HG03469 (cell line): Measurements from ENCODE around the gene ENOX2.
"Not testable (repeated sequence)": the region's sequence is repeated elsewhere in the genome, so short reads cannot be mapped to it uniquely, and the experiment has no call there.

Experiments
- ATAC-seq: cut with Tn5 transposase; IDR thresholded peaks from one replicate; pipeline ENCODE4 v1.9.1; 2021; ENCODE audit warnings: mild to moderate bottlenecking, moderate library complexity, moderate number of reproducible peaks; ENCODE audit not compliant: unreplicated experiment

Gene ENOX2

DNA sequence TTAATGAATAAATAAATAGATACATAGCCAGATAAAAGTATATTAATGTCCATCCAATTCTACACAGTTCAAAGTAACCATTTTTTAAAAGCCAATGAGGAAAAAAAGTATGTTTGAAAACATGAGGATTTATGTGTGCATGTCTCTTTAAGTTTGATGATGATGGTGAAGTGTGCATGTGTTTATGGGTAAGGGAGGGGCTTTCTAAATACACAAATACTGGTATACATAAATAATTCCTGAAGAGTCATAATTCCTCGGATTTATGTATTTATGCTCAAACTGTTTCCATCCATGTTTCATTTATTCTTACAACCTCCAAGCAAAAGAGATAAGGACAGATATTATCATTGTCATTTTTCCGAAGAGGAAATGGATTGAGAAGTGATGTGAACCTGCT is 75.4 kb downstream of the ENOX2 start:
- ATAC-seq = no peak

DNA sequence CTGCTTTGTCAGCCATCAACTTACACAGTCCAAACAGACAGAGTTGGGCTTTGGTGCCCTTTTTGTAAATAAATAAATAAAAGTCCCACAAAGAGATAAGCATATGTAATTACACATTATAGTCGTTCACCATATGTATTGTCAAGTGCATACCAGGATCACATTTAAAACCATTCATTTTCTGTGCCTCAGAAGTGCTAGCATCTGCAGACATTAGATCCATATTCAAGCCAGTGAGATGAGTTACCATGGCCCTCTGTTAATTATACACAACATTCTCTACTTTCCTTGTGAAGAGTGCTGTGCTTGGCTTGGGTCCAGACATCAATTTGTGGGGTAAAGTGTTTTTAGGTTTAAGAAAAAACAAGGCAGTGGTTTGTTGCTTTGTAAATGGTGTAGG is 76.8 kb downstream of the ENOX2 start:
- ATAC-seq = no peak

DNA sequence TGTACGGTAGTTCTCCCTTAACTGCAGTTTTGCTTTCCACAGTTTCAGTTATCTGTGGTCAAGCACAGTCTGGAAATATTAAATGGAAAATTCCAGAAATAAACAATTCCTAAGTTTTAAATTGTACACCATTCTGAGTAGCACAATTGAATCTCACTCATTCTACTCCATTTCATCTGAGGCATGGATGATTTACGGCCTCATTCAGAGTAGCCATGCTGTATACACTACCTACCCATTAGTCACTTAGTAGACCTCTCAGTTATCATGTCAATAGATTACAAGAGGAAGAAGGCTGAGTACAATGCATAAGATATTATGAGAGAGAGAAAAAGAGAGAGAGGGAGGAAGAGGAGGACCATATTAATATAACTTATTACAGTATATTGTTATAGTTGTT is 77.5 kb downstream of the ENOX2 start:
- ATAC-seq = no peak

DNA sequence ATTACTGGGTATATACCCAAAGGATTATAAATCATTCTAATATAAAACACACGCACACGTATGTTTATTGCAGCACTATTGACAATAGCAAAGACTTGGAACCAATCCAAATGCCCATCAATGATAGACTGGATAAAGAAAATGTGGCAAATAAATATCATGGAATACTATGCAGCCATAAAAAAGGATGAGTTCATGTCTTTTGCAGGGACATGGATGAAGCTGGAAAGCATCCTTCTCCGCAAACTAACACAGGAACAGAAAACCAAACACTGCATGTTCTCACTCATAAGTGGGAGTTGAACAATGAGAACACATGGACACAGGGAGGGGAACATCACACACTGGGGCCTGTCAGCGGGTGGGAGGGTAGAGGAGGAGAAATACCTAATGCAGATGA is 83.6 kb downstream of the ENOX2 start:
- ATAC-seq = not testable (repeated sequence)

DNA sequence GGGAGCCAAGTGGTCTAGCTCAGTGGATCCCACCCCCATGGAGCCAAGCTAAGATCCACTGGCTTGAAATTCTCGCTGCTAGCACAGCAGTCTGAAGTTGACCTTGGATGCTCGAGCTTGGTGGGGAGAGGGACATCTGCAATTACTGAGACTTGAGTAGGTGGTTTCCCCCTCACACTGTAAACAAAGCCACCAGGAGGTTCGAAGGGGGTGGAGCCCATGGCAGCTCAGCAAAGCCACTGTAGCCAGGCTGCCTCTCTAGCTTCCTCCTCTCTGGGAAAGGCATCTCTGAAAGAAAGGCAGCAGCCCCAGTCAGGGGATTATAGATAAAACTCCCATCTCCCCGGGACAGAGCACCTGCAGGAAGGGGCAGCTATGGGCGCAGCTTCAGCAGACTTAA is 89.1 kb downstream of the ENOX2 start:
- not testable (repeated sequence) for ATAC-seq

DNA sequence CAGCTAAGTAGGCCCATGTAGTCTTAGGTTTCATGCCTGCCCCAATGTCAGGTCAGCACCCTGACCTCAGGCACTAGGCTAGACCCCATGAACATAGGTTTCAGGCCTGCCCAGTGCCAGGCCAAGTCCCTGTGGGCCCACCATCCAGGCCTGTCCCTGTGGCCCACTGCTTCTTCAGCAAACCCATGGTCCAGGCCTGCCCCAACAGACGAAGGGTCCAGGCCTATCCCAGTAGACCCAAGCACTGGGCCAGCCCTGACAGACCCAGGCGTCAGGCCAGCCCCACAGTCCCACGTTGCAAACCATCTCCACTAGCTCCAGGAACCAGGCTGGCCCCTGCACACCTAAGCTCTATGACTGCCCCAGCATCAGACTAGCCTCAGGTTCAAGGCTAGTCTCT is 92.4 kb downstream of the ENOX2 start:
- no peak for ATAC-seq

DNA sequence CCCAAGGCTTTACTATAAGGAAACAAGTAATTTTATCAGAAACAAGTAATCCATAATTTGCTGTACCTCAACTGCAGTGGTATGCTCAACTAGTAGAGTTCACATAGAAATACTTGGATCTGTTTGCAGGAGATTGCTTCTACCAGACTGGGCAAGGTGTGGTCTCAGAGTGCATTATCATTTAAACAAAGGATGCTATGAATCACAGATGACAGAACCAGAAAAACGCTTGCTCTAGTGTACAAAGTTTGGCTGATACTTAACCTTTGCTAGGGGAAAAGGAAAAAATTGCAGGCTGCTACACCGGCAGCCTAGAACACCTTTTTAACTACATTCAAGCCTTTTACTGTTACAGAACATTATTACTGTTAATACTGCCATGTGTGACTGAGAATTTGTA is 97.1 kb downstream of the ENOX2 start:
- no peak for ATAC-seq

DNA sequence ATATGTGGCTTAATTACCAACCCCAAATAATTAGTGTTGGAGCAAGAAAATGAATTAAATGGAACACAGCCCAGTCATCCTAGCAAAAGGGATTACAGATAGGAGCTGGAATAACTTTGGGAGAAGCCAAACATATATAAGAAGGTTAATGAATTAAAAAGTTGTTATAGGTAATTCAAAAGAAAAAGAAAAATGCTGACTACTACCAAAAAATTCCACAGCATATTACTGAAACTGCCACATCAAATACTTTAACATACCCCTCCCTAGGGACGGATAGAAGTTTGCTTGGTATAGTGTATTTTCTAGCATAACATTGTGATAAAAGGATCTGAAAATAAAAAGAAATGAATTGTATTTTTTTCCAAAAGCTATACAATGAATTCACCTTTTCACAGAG is 99.5 kb downstream of the ENOX2 start:
- no peak for ATAC-seq

DNA sequence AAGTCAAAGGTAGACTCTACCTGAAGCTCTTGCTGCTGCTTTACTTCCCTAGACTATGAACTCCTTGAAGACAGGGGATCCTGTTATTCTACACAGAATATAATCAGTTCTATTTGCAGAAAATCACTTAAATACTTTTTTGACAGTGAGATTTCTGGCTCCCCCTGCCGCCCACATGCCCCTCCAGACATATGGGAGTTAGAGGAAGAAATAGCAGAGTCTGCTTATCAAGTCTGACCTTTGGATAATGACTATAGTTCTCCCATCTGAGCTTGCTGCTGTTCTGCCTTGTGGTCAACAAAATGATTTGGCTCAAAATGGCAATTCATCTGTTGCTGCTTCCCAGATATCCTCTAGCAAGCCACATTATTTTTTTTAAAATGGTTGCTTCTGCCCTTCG is 101.1 kb downstream of the ENOX2 start:
- no peak for ATAC-seq

DNA sequence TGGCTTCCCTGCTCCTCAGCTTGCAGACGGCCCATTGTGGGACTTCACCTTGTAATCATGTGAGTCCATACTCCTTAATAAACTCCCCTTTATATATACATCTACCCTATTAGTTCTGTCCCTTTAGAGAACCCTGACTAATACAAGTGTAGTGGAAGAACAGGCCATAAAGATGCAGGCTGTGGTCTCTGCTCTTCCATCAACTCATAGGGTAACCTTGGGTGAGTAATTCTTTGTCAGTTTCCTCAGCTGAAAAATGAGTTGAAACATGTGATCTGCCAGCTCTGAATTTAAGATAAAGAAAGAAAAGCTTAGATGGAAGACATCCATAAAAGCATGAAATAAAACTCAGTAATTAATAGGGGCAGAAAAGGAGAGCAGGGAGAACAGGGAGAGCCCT is 103.6 kb downstream of the ENOX2 start:
- no peak for ATAC-seq

DNA sequence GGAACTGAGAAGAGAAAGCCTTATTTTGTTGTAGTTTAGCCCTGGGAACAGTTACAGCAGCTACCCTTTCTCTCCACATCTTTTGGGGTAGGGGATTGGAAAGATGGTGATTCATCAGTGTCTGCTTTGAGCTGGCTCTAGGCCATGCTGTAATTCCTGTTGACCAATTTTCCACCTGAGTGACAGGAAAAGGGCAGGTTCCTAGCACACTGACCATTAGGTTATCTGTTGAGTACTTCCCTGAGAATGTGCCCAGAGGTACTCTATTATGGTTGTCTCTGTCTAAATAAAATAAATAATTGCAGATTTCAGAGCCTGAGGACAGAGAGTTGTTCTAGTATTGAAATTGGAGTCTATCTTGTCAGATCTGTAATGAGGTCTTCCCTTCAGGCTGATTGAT is 109.0 kb downstream of the ENOX2 start:
- no peak for ATAC-seq

DNA sequence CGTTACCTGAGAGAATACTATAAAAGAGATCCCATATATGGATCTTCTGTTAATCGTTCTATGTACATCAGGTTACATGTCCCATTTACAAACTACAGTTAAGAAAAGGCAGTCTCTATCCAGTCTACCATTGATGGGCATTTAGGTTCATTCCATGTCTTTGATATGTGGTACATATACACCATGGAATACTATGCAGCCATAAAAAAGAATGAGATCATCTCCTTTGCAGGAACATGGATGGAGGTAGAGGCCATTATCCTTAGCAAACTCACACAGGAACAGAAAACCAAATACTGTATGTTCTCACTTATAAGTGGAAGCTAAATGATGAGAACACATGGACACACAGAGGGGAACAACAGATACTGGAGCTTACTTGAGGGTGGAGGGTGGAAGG is 111.1 kb downstream of the ENOX2 start:
- not testable (repeated sequence) for ATAC-seq

DNA sequence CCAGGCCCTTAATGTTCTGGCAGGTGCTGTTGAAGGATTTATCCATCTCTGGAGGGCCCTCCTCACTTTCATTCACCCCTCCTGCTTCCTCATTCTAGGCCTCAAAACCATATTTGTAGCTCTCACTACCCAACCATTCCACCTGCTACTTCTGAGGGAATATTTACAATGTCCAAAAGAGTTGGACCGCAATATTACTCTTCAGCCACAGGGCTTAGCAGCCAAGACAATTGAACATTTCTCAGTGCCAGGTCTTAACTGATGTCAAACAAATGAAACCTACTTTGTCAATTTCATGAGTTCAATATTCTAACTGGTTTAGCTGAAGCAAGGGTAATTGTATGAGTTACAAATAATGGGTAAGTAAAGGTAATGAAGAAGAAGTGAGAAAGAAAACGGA is 113.2 kb downstream of the ENOX2 start:
- ATAC-seq = no peak

DNA sequence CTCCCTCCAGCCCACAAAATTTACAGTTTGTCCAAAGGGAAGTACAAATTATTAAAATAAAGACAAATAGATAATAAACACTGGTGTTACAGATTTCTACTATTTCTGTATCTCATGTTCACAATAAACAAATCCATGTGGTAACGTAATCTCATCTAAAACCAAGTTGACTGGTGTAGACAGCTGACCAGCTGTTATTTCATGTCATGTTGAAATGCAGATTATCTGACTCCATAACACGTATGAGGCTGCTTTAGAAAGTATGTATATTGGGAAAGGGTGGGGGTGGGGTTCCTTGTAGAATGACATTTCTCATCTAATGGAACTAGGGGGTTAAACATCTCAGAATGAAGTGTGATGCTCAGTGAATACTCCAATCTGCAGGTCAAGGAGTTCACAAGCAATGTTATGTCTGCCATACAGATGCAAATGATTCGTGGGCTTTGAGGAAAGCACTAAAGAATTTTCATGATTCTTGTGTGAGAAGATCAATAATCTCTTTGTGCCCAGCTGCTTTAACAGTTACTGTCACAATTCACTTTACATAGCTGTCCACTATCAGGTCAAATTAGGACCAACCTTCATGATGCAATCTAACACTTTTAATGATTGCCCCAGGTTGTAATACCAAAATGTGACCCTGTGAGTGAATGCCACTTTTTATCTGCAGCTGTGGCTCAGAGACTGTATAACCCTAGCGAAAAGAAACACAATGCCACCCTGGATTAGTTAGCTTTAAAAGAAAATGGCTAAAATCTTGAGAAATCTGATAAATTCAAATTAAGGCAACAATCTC is 114.0 kb downstream of the ENOX2 start:
- ATAC-seq = no peak

DNA sequence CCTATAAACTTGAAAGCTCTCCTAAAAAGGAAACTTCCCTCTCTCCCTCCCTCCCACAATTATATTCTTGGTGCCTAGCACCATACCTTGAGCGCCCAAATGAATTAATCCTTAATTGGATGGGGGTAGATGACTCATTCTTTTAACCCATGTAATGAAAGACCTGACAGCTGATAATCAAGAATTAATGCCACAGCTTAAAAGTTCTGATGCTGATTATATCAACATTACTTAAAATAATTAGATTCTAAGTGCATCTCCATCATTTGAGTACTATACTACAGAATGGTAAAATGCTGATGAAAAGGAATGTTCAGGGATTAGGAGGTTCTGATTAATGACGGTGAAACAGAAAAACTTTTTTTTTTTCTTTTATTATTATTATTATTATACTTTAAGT is 117.0 kb downstream of the ENOX2 start:
- no peak for ATAC-seq

DNA sequence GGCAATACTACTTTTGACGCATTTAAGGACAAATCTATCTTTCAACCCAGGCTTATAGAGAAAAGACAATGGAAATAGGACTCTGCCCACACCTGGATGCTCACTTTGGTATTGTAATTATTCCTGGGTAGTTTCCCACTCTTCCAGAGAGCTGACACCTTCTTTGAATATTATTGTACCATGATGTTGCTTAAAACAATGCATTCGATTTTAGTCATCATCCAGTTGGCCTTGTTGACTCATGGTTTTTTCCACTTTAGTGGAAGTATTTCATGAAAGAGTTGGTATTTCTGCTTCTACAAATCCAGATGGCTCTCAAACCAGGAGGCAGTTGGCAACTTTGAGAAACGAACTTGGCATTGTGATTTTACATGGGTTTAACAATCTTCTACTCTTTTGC is 124.2 kb downstream of the ENOX2 start:
- ATAC-seq = no peak

DNA sequence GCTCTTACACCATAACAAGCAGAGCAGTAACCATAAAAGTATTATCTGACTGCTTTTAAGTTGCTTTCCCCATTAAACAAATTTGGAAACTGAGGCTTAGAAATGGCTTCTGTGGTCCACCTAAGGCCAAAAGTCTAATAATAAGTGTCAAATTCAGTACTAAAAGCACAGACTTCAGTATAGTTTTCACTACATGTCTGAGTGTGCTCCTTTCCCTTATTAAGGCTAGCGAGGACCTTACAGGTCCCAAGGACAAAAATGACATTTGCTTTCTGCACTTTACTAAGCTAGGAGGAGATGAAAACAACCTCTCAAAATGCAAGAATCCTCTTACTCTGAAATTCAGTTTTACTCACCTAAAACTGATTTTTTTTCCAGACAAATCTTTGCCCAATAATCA is 127.2 kb downstream of the ENOX2 start:
- ATAC-seq = no peak

DNA sequence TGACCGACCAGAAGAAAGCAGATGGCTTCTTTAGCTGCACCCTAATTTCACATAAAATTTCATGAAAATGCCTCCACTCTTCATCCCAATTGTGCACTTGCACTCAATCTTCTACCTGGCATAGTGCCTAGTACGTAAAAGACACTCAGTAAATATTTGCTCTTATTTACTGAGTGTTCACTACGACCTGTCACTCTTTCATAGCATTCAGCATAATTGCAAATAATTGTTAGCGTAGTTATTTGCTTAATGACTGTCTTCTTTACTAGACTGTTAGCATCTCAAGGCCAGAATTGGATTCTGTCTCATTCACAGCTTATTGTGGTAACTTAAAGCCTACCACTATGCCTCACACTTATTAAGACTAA is 130.2 kb downstream of the ENOX2 start:
- no peak for ATAC-seq

DNA sequence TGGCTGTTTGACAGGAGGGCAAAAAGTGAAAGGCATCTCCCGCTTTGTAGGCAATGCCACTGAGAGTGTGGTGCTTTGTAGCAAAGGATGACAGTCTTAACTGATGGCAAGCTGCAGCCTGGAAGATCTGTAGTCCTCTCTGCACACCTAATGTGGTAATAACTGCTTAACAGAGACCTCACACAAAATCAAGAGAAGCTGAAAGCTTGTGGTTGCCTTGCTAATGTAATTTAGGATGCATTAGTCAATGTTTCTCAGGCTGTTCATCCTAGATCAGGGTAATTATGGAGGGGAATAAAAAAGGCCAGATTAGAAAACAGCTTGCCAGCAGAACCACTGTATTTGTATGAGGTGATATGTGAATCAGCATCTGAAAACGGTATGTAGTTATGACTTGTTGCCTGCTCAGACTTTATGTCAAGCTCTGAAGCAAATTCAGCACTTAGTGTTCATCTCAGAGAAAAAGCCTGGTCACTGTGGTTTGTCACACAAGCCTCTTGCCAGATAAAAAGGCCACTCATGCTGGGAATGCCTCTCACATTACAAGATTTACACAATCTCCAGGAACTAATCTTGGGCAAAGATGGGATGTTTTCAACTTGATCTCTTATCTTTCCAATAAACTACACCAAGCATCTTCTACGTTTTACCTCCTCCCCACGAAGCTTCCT is 130.8 kb downstream of the ENOX2 start:
- ATAC-seq = no peak

DNA sequence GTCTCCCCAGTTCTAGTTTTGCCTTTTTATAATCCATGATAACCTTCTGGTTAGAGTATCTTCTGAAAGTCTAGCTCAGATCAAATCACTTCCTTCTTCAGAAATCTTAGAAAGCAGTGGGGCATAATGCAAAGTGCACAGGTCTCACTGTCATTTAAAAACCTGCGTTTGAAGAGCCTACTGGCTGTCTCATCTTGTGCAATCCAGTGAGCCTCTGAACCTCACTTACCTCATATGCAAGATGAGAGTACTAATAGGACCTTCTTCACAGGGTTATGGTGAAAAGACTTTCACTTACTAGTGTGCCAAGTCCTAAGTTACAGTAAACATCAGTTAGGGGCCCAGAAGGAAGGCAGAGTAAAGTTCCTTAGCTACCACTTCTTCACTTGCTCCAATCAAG is 131.4 kb downstream of the ENOX2 start:
- no peak for ATAC-seq

DNA sequence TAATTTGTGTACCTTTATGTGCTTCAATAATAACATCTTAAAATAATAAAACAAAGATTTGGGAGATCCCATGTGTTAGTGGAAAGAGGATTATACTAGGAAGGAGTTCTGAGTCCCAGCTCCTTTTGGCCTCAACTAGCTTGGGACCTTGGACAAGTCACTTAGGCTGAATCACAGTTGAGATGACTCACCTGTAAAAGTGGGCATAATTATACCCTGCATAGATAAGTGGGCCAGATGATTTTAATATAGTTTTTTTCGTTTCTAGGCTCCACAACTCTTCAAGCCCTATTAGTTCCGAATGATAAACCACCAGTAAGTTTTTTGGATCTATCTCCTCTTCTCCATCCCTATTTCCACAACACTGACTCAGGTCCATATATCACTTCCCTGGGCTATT is 131.8 kb downstream of the ENOX2 start:
- ATAC-seq = no peak

DNA sequence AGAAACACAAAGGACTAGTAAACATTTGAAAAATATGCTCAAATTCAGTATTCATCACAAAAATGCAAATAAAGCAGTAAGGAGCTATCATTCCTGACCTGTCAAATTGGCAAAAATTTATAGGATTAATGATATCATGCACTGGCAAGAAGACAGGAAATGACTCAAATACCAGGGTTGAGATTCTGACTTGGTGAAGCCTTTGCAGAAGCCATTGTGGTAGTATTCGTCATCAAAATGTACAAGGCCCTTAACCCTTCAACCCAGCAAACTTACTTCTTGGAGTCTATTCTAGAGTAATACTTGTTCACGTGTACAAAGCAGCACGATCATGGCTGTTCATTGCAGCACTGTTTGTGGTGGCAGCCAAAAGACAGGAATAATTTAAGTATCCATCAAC is 132.4 kb downstream of the ENOX2 start:
- ATAC-seq = no peak

DNA sequence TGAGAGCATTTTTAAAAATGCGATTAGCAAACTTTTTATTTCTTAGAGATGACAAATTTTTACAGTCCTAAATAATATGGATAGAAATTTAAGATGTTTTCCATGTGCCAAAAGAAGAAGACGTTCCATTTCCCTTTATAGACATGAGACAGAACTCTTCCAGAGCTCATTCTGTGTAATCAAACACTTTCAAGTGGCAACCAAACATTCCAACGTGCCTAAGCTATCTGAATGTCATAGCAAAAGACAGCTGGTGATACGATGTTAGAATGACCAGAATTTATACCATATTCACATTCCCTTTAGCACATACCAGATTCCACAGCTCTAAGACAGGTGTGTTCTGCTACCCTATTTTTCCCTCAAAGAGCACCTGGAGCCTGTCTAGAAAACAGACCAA is 133.2 kb downstream of the ENOX2 start:
- ATAC-seq = no peak
